Stimulated activated CD8-positive, alpha-beta memory T cell treated with anti-CD3 and anti-CD28 coated beads, Interleukin-4, amount 100 ng/mL, for 24 hours (primary cell): Measurements from ENCODE around the gene NOC4L.
"Not testable (repeated sequence)": the region's sequence is repeated elsewhere in the genome, so short reads cannot be mapped to it uniquely, and the experiment has no call there.

Experiments used
- DNase-seq: peaks from one replicate; pipeline ENCODE4 v3.0.0-alpha.2; 2020; ENCODE audit warnings: low read depth

The NOC4L gene

GRCh38 chr12:132123970-132124765, 20.1 kb upstream of the NOC4L start:
- no peak for DNase-seq

- no peak for DNase-seq
Observed at GRCh38 chr12:132124766-132125425, 19.4 kb upstream of the NOC4L start.

GRCh38 chr12:132125736-132126135, 18.5 kb upstream of the NOC4L start:
- DNase-seq = no peak

- DNase-seq = no peak
Observed at GRCh38 chr12:132127041-132127440, 17.2 kb upstream of the NOC4L start.

- no peak for DNase-seq
Observed at GRCh38 chr12:132129007-132129406, 15.2 kb upstream of the NOC4L start.

GRCh38 chr12:132130690-132131089, 13.6 kb upstream of the NOC4L start:
- DNase-seq = no peak

GRCh38 chr12:132131229-132131628, 13.0 kb upstream of the NOC4L start:
- no peak for DNase-seq

GRCh38 chr12:132131952-132132351, 12.3 kb upstream of the NOC4L start:
- no peak for DNase-seq

GRCh38 chr12:132132609-132133430, 11.4 kb upstream of the NOC4L start:
- no peak for DNase-seq

- DNase-seq = no peak
Observed at GRCh38 chr12:132133952-132134652, 10.2 kb upstream of the NOC4L start.

GRCh38 chr12:132134653-132135183, 9.5 kb upstream of the NOC4L start:
- not testable (repeated sequence) for DNase-seq

- DNase-seq = not testable (repeated sequence)
Observed at GRCh38 chr12:132136226-132136625, 8.0 kb upstream of the NOC4L start.

- no peak for DNase-seq
Observed at GRCh38 chr12:132137483-132138125, 6.7 kb upstream of the NOC4L start.

GRCh38 chr12:132138941-132139871, 5.1 kb upstream of the NOC4L start:
- no peak for DNase-seq

GRCh38 chr12:132139912-132140311, 4.3 kb upstream of the NOC4L start:
- no peak for DNase-seq

- DNase-seq = no peak
Observed at GRCh38 chr12:132140501-132140900, 3.8 kb upstream of the NOC4L start.

- no peak for DNase-seq
Observed at GRCh38 chr12:132140918-132141841, 3.1 kb upstream of the NOC4L start.

- no peak for DNase-seq
Observed at GRCh38 chr12:132141976-132142678, 2.1 kb upstream of the NOC4L start.
